Measurements from ENCODE around the gene PTPRK.

DNA sequence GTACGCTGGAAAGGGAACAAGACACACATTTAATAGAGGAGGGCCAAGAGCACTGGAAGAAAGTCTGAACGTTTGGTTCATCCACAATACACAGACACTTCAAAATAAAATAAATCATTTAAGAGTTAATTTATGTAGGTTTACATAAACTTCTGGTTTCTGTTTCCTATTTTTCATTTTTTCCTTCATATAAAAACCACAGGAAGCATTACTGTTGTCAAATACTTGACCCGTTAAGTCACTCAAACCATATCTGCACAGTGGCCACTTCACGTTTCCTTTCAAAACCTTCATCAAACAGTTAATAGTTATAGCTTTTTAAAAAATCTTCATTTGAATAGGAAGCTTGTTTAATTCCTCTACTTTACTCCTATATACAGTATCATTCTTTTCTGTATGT lies 361.9 kb downstream of the PTPRK start:
- TF ChIP-seq, protein P1, sequence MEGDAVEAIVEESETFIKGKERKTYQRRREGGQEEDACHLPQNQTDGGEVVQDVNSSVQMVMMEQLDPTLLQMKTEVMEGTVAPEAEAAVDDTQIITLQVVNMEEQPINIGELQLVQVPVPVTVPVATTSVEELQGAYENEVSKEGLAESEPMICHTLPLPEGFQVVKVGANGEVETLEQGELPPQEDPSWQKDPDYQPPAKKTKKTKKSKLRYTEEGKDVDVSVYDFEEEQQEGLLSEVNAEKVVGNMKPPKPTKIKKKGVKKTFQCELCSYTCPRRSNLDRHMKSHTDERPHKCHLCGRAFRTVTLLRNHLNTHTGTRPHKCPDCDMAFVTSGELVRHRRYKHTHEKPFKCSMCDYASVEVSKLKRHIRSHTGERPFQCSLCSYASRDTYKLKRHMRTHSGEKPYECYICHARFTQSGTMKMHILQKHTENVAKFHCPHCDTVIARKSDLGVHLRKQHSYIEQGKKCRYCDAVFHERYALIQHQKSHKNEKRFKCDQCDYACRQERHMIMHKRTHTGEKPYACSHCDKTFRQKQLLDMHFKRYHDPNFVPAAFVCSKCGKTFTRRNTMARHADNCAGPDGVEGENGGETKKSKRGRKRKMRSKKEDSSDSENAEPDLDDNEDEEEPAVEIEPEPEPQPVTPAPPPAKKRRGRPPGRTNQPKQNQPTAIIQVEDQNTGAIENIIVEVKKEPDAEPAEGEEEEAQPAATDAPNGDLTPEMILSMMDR (conservative IDR thresholded peaks at IDR 0.05), result no peak
- TF ChIP-seq ZFX (IDR thresholded peaks at IDR 0.05), result no peak
